Adipocyte (in vitro differentiated cells): ENCODE data around the gene SOX6.
A peak's percentile ranks its signal among the peaks of the same experiment; 100 is the strongest.
"Not testable (repeated sequence)": the region's sequence is repeated elsewhere in the genome, so short reads cannot be mapped to it uniquely, and the experiment has no call there.

ENCODE experiments used
- DNase-seq: peaks from one replicate; pipeline ENCODE4 v3.0.0-alpha.2; 2015; ENCODE audit warnings: low read depth
- H3K27me3 ChIP-seq: replicated peaks from 2 replicates; pipeline ENCODE4 v1.7.0; 2013; ENCODE audit warnings: mild to moderate bottlenecking, low read length, moderate library complexity; ENCODE audit not compliant: control insufficient read depth, insufficient read depth
- H3K36me3 ChIP-seq: 2 replicates; pipeline ENCODE4 v1.7.0; 2013; ENCODE audit warnings: low read length, mild to moderate bottlenecking, moderate library complexity; ENCODE audit not compliant: control insufficient read depth, insufficient read depth, severe bottlenecking
- H3K4me1 ChIP-seq: 2 replicates; pipeline ENCODE4 v1.7.0; 2013; ENCODE audit warnings: mild to moderate bottlenecking, low read length, moderate library complexity; ENCODE audit not compliant: control insufficient read depth, insufficient read depth
- H3K4me3 ChIP-seq: 2 replicates; pipeline ENCODE4 v1.7.0; 2013; ENCODE audit warnings: mild to moderate bottlenecking, low read length, moderate library complexity
- H3K9ac ChIP-seq: 2 replicates; pipeline ENCODE4 v1.7.0; 2013; ENCODE audit warnings: mild to moderate bottlenecking, low read length, moderate library complexity
- H3K9me3 ChIP-seq: 2 replicates; pipeline ENCODE4 v1.7.0; 2013; ENCODE audit warnings: mild to moderate bottlenecking, low read length, moderate library complexity; ENCODE audit not compliant: control insufficient read depth

Gene SOX6

GRCh38 chr11:16146980-16147379, 209.4 kb downstream of the SOX6 start:
- H3K36me3 ChIP-seq, H3K27me3 ChIP-seq, H3K9me3 ChIP-seq, DNase-seq, H3K4me3 ChIP-seq, H3K9ac ChIP-seq: not testable (repeated sequence)
- H3K4me1 ChIP-seq = peaks cover 21% of the 10 kb centered on the region

GRCh38 chr11:16141614-16142013, 214.7 kb downstream of the SOX6 start:
- not testable (repeated sequence) for H3K4me3 ChIP-seq, H3K4me1 ChIP-seq, H3K9ac ChIP-seq, H3K27me3 ChIP-seq, H3K9me3 ChIP-seq, DNase-seq, H3K36me3 ChIP-seq

GRCh38 chr11:16141162-16141561, 215.2 kb downstream of the SOX6 start:
- not testable (repeated sequence) for DNase-seq, H3K4me1 ChIP-seq, H3K9ac ChIP-seq, H3K27me3 ChIP-seq, H3K9me3 ChIP-seq, H3K4me3 ChIP-seq, H3K36me3 ChIP-seq

- H3K4me3 ChIP-seq = no peak overlapping the region
- H3K4me1 ChIP-seq = no peaks in the 10 kb centered on the region
- H3K27me3 ChIP-seq = no peaks in the 10 kb centered on the region
- DNase-seq = peak; percentile 51
- H3K9me3 ChIP-seq = peaks cover 6% of the 10 kb centered on the region
- H3K9ac ChIP-seq = no peak overlapping the region
- no peaks in the 10 kb centered on the region for H3K36me3 ChIP-seq
Observed at GRCh38 chr11:16136792-16137390, 219.5 kb downstream of the SOX6 start.

GRCh38 chr11:16133867-16134266, 222.5 kb downstream of the SOX6 start:
- Histone ChIP-seq H3K9me3 (peaks cover 6% of the 10 kb centered on the region), H3K4me1 (no peaks in the 10 kb centered on the region), H3K36me3 (no peaks in the 10 kb centered on the region), H3K27me3 (no peaks in the 10 kb centered on the region), H3K9ac (no peak overlapping the region), H3K4me3 (no peak overlapping the region)
- DNase-seq = no peak

GRCh38 chr11:16127732-16128131, 228.6 kb downstream of the SOX6 start:
- no peak for DNase-seq
- H3K36me3 ChIP-seq = no peaks in the 10 kb centered on the region
- no peaks in the 10 kb centered on the region for H3K27me3 ChIP-seq

GRCh38 chr11:16126362-16126761, 230.0 kb downstream of the SOX6 start:
- H3K4me3 ChIP-seq = no peak overlapping the region
- no peak overlapping the region for H3K9ac ChIP-seq
- DNase-seq = no peak

More at GRCh38 chr11:16127732-16128131, 228.6 kb downstream of the SOX6 start:
- Histone ChIP-seq H3K4me3 (no peak overlapping the region), H3K4me1 (no peaks in the 10 kb centered on the region), H3K9ac (no peak overlapping the region), H3K9me3 (no peaks in the 10 kb centered on the region)

GRCh38 chr11:16125796-16126195, 230.6 kb downstream of the SOX6 start:
- Histone ChIP-seq H3K36me3 (no peaks in the 10 kb centered on the region), H3K27me3 (no peaks in the 10 kb centered on the region), H3K9me3 (no peaks in the 10 kb centered on the region), H3K4me1 (no peaks in the 10 kb centered on the region), H3K4me3 (no peak overlapping the region), H3K9ac (no peak overlapping the region)
- no peak for DNase-seq

More at GRCh38 chr11:16126362-16126761, 230.0 kb downstream of the SOX6 start:
- no peaks in the 10 kb centered on the region for H3K4me1 ChIP-seq
- H3K9me3 ChIP-seq = no peaks in the 10 kb centered on the region
- no peaks in the 10 kb centered on the region for H3K27me3 ChIP-seq
- H3K36me3 ChIP-seq = no peaks in the 10 kb centered on the region

- H3K4me3 ChIP-seq = no peak overlapping the region
- H3K27me3 ChIP-seq = no peaks in the 10 kb centered on the region
- no peaks in the 10 kb centered on the region for H3K36me3 ChIP-seq
- H3K4me1 ChIP-seq = no peaks in the 10 kb centered on the region
- DNase-seq = no peak
- H3K9ac ChIP-seq = no peak overlapping the region
- H3K9me3 ChIP-seq = no peaks in the 10 kb centered on the region
Observed at GRCh38 chr11:16124390-16124789, 232.0 kb downstream of the SOX6 start.

- Histone ChIP-seq H3K27me3 (no peaks in the 10 kb centered on the region), H3K36me3 (no peaks in the 10 kb centered on the region), H3K9ac (no peak overlapping the region), H3K4me3 (no peak overlapping the region), H3K9me3 (no peaks in the 10 kb centered on the region), H3K4me1 (no peaks in the 10 kb centered on the region)
- no peak for DNase-seq
Observed at GRCh38 chr11:16121853-16122252, 234.5 kb downstream of the SOX6 start.

GRCh38 chr11:16120008-16120407, 236.3 kb downstream of the SOX6 start:
- H3K9ac ChIP-seq = no peak overlapping the region
- no peaks in the 10 kb centered on the region for H3K27me3 ChIP-seq
- no peaks in the 10 kb centered on the region for H3K9me3 ChIP-seq
- peaks cover 3% of the 10 kb centered on the region for H3K4me1 ChIP-seq
- H3K4me3 ChIP-seq = no peak overlapping the region
- no peaks in the 10 kb centered on the region for H3K36me3 ChIP-seq
- no peak for DNase-seq
